Measurements from ENCODE around the gene PCNP.

GRCh38 chr3:101591071-101591470 lies 17.1 kb downstream of the PCNP start:
- TF ChIP-seq POLR2G (IDR thresholded peaks at IDR 0.05; ENCODE audit: low read depth, low read length) (no peak), TARDBP (IDR thresholded peaks at IDR 0.05) (no peak), KDM1A (IDR thresholded peaks at IDR 0.05) (no peak), MTA1 (IDR thresholded peaks at IDR 0.05; ENCODE audit: borderline replicate concordance) (no peak), SOX6 (IDR thresholded peaks at IDR 0.05) (no peak), POU5F1 (IDR thresholded peaks at IDR 0.05; ENCODE audit: borderline replicate concordance, low read depth, low read length, partially characterized antibody) (no peak), E2F6 (IDR thresholded peaks at IDR 0.05; ENCODE audit: borderline replicate concordance in 1 of 2, extremely low read depth in 1 of 2, insufficient read depth in 1 of 2, insufficient read length in 1 of 2, low read depth in 1 of 2, low read length in 1 of 2, poor library complexity in 1 of 2, severe bottlenecking in 1 of 2) (no peak), CBX1 (IDR thresholded peaks at IDR 0.05; ENCODE audit: low read depth) (no peak), JUN (IDR thresholded peaks at IDR 0.05; ENCODE audit: borderline replicate concordance, low read depth, low read length) (no peak), JUN (CRISPR knock-in tag; IDR thresholded peaks at IDR 0.05; ENCODE audit: borderline replicate concordance) (no peak)

Measured in K562 (cell line).